Stimulated activated CD4-positive, alpha-beta T cell treated with anti-CD3 and anti-CD28 coated beads, Interleukin-1b, Interleukin-23, amount 100 ng/mL, for 4 hours (primary cell): ENCODE measurements around the gene CACNA1D.

Experiments used
- DNase-seq, 2 donors: peaks; one replicate each; pipeline ENCODE4 v3.0.0-alpha.2; 2020; ENCODE audit warnings: low read depth in 2 of 2

The CACNA1D gene

GRCh38 chr3:53495146-53495519 is 722 bp downstream of the CACNA1D start:
- DNase-seq = peak in 1 of 2 donors; percentile 2

GRCh38 chr3:53495520-53496391 is 1.3 kb downstream of the CACNA1D start:
- DNase-seq = peak in 1 of 2 donors; percentile 6

- no peak for DNase-seq
Measured at GRCh38 chr3:53496392-53496670, 1.9 kb downstream of the CACNA1D start.

GRCh38 chr3:53496984-53497383 is 2.6 kb downstream of the CACNA1D start:
- no peak for DNase-seq

- DNase-seq = no peak
Measured at GRCh38 chr3:53498806-53499641, 4.6 kb downstream of the CACNA1D start.

GRCh38 chr3:53500165-53500777 is 5.9 kb downstream of the CACNA1D start:
- no peak for DNase-seq

- no peak for DNase-seq
Measured at GRCh38 chr3:53501178-53501577, 6.8 kb downstream of the CACNA1D start.

- DNase-seq = no peak
Measured at GRCh38 chr3:53502737-53503136, 8.3 kb downstream of the CACNA1D start.

- DNase-seq = no peak
Measured at GRCh38 chr3:53503195-53503594, 8.8 kb downstream of the CACNA1D start.

GRCh38 chr3:53506110-53506762 is 11.8 kb downstream of the CACNA1D start:
- no peak for DNase-seq

- no peak for DNase-seq
Measured at GRCh38 chr3:53506763-53507145, 12.3 kb downstream of the CACNA1D start.

- DNase-seq = no peak
Measured at GRCh38 chr3:53509494-53509893, 15.1 kb downstream of the CACNA1D start.

GRCh38 chr3:53510508-53510907 is 16.1 kb downstream of the CACNA1D start:
- DNase-seq = no peak

- DNase-seq = no peak
Measured at GRCh38 chr3:53511246-53511645, 16.8 kb downstream of the CACNA1D start.

GRCh38 chr3:53513556-53514190 is 19.3 kb downstream of the CACNA1D start:
- no peak for DNase-seq

GRCh38 chr3:53516339-53516738 is 21.9 kb downstream of the CACNA1D start:
- no peak for DNase-seq

GRCh38 chr3:53518495-53518981 is 24.1 kb downstream of the CACNA1D start:
- no peak for DNase-seq

GRCh38 chr3:53519065-53519709 is 24.8 kb downstream of the CACNA1D start:
- no peak for DNase-seq

- no peak for DNase-seq
Measured at GRCh38 chr3:53523346-53523745, 28.9 kb downstream of the CACNA1D start.

- no peak for DNase-seq
Measured at GRCh38 chr3:53524566-53524965, 30.2 kb downstream of the CACNA1D start.
